ENCODE results near the gene MOCOS.

Gene MOCOS

DNA sequence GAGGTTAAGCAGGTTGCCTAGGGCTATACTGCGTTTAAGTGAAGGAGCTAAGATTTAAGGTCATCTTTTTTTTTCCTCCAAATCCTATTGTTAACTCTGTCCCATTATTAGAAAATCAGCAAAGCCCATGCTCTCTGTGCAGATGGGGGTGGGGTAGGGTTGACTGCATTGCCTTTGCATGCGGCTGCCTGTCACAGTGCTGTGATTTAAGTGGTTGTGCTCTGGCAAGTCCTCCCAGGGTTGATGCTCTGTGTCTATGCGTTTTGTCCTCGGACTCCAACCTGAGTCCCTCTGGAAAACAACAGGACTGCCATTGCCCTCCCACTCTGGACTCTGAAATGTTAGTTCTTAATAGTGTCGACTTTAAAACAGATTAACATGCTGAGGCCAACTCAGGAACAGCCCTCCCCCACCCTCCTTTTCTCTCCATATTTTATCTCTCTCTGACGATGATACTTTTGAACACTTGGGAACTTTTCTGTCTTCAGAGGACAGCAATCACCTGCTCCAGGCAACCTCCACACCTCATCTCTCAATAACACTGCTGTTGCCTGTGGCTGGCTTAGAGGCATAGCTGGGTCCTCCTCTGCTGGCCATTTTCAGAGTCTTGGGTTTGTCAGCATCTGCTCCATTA lies 116.0 kb downstream of the MOCOS start:
- no peak for DNase-seq (ENCODE audit: low spot score)

DNA sequence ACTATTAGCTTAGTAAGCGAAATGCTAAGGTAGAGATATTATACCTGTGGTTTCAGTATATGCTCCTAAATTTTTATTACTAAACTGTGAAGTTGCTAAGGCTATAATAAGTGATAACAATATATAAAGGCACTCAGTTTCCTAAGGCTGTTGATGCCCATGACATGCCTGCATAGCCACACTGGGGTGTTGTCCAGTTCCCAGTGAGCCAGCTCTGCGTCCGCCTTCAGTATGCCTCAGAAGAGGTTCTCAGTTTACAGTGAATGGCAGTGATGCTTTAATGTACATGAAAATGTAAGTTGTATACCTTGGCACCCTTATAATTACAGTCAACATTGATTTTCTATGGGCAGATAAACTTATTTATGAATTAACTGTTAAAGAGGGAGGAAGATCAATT lies 117.4 kb downstream of the MOCOS start:
- no peak for DNase-seq (ENCODE audit: low spot score)

DNA sequence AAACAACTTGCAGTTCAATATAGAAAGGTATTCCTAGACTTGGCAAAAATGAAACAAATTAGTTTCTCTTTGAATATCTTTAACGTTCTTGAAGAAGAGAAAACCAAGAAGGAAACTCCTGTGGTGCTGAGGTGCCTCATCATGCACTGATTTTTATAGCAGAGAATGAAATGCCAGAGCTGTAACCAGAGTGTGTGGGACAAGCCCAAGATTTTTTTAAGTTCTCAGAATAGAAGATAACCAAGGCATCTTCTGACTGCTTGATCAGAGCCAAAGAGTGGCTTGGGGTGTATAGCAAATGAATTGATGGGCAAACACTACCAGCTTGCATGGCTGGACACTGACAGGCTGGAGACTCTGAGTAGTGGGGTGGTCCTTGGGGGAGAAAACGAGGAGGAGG lies 118.1 kb downstream of the MOCOS start:
- DNase-seq (ENCODE audit: low spot score): no peak

DNA sequence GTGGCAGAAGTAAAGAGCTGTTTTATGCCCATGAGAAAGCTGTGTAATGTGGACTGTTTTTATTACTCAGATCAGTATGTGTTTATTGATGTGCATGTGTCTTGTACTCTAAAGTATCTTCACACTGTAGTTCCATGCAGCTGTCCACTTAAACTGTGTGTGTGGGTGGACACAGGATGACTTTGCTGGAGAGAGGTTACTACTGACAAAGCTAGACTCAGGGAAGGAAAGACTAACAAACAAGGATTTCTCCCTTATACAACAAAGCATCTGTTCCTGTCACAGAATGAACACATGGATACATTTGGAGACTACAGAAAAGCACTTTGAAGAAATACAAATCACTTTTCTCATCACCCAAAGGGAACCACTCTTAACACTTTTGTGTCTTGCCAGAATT lies 120.2 kb downstream of the MOCOS start:
- no peak for DNase-seq (ENCODE audit: low spot score)

DNA sequence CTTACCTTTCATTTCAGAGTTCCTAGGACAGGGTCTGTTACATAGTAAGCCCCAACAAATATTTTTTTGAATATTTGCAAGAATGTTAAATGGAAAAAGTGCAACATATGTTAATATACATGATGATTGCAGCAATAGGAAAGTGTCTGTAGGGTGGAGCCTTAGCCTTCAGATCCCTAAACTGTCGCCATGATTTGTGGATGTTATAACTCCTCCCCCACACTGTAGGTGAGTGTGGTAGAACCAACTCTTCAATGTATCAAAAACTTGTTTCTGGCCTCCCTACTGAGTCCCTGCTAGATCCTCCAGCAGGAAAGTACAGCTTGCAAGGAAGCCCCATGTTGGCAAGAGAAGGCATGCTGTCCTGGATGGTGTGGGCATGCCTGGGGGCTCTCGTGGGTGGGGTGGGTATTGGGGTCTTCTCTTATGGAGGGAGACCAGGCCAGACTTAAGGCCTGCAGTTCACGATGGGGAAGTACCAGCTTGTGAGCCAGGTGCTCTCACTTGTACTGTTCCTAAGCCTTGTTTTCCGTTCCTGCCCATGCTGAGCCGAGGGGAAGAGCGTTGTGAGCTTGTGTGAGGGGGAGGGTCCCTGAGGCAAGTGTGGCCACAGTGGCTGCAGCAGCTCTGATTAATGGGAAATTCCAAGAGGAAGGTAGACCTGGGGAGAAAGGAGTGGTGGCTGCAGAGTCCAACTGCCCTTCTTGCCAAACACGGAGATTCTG lies 121.6 kb downstream of the MOCOS start:
- no peak for DNase-seq (ENCODE audit: low spot score)

DNA sequence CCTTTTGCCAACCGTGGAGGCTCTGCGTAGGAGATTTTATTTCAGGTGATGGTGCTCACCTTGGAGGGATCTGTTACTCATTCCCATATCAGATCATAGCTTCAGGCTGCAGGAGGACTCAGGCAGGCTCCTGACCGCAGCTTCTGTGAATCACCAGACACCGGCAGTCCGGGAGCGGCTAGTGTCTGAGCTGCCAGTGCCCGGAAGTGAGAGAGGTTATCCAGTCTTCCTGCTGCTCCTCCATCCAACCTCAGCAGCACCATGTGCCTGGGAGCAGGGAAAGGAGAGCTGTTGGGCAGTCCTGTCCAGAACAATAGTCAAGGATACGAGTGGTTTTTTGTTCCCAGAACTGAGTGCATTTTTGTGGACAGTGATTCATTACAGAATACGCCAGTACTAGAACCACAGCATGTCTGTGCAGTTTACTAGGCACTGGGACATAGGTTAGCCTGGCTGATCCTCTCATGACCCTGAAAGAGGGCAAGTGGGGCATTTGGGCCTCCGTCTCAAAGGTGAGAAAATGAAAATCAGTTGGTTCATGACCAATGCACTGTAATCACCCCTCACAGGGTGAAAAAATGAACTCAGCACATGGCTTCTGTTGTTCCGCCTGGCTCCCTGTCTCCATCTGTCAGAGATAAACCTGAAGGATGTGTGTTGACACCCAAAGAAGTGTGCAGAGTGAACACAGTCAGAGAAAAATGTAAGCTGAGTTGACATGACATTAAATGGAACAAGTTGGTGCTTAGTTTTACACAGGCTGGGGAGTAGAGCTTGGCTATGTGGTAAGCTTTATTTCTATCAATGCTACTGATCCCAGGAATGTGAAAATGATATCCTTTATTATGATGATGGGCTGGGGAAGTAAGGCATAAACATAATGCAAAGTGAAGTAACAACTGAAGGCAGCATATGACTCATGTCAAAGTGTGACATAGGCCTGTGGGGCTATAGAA lies 122.4 kb downstream of the MOCOS start:
- no peak for DNase-seq (ENCODE audit: low spot score)

DNA sequence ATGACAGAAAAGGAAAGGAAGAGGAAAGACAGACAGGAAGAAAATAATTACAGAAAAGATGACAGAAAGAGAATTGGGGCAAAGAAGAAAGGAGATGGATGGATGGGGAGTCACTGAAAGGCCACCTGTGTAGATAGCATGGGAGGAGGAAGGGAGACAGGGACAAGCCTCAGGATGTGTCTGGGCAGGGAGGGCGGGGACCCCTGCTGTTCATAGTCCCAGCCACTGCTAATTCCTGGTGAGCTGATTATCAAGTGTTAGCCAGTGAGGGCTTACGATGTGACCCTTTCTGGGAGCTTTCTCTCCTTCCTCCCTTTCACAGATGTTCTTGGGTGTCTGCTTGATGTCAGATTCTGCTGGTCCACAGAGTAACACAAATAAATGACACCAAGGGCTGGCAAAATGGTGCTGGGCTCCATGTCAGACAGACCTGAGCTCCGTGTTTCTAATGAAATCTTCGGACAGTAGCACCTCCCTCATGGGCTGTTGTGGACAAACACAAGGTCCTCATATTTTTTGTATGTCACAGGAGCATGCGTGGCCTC lies 123.8 kb downstream of the MOCOS start:
- DNase-seq (ENCODE audit: low spot score): no peak

DNA sequence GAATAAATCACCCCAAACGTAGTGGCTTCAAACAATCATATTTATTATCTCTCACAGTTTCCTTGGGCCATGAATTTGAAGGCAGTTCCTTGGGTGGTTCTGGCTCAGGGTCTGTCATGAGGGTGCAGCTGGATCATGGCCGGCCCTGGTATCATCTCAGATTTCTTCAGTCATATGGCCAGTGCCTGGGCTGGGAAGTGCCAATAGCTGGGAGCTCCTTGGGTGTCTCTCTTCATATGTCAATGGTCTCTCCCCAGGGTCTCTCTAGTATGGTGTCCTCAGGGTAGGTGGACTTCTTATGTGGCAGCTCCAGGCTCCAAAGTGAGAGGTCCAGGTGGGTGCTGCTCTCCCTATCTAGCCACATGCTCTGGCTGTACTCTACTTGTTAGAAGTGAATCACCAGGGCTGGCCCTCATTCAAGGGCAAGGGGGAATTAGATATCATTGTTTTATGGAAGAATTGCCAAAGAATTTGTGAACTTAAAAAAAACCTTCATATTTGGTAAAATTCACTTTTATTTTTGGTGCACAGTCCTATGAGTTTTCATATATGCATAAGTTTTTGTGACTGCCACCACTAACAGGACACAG lies 125.6 kb downstream of the MOCOS start:
- no peak for DNase-seq (ENCODE audit: low spot score)

DNA sequence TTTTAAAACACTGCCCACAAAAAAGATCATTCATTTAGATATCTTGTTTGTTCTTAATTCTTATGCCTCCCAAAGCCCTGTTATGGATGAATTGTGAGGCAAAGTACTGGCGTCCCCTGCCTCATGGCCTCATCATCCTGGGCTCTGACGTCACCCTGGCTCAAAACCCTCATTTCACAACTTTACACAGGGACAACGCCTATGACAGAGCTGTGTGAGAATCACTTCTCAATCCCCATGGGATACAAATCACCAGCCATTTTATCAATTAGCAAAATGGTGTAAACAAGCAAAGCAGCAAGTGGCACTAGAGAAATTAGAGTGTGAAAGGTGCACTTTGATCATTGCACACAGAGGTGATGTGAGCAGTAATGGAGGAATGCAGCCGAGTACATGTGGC lies 126.8 kb downstream of the MOCOS start:
- no peak for DNase-seq (ENCODE audit: low spot score)

DNA sequence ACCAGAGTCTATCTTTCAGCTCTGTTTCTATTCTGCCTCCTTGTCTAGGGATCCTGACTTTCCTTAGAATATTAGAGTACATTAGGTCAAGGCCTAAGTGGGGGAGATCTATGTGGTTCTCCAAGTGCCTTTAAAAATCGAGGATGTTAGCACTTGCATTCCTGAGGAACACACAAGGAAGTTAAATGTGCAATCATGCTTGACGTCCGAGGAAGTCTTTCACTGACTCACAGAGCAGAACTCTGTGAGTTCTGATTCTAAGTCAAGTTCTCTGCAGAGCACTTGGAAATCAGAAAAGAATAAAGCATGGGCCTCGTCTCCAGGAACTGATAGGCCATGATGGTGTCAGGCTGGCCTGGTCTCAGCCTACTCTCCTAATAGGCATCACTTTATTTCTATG lies 127.5 kb downstream of the MOCOS start:
- no peak for DNase-seq (ENCODE audit: low spot score)

DNA sequence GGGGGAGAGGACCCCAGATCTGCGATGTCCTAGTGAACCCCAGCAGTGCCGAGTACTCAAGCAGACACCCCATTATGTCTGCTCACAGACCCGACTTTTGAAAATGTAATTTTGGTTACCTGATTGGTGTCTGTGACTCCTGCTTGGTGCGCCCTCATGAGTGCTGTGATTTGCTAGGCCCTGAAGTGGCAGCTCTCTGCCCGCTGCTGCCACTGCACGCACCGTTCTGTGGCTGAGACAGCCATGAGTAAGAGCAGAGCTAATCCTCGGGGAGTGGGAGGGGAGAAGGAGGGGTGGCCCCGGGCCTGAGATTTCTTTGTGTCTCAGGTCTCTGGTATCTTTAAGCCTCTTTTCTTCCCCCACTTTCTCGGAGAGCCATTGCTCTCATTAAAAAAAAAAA lies 128.4 kb downstream of the MOCOS start:
- DNase-seq (ENCODE audit: low spot score): no peak

DNA sequence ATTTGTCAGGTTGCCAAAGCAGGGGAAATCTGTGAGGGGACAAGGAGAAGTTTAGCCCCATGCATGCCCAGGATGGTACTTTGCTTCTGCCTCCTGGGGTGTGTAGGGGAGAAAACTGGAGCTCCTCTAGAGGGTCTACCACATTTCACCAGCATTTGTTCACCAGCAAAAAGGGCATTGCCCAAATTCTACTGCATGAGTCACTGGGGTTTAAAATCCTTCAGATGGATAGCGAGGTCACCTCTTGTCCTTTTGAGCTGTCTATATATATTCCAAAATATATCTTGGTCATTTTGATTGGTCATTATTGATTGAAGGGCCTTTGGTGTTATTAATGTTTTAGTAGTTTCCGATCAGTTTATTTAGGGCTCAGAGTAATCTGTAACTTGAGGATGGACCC lies 128.9 kb downstream of the MOCOS start:
- DNase-seq (ENCODE audit: low spot score): no peak

Measured in HuH-7 (cell line).